ENCODE measurements around the gene INSC. TPM values are rescaled to one million over a fixed set of nuclear protein-coding genes. Genes with fewer than 3 reads are reported as not detected.

The INSC gene
- total RNA-seq, 1 donor = under 0.01 TPM

DNA sequence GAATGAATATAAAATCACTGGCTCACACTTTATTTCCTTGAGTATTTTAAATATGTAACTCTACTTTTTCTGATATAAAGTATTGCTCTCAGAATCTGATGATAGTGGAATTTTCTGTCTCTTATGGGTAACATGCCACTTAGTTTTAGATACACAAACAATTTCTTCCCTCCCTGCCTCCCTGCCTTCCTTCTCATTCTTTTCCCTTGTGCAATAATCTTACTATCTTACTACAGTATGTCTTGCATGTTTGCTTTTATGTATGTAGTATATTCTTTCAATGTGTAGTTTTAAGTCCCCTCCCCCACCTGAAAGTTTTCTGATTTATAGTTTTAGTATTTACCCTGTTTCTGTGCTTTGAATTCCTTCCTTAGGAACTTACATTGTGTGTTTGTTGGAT lies 48.4 kb downstream of the INSC start:
- DNase-seq (ENCODE audit: low read depth) = no peak
- TF ChIP-seq, protein P1, sequence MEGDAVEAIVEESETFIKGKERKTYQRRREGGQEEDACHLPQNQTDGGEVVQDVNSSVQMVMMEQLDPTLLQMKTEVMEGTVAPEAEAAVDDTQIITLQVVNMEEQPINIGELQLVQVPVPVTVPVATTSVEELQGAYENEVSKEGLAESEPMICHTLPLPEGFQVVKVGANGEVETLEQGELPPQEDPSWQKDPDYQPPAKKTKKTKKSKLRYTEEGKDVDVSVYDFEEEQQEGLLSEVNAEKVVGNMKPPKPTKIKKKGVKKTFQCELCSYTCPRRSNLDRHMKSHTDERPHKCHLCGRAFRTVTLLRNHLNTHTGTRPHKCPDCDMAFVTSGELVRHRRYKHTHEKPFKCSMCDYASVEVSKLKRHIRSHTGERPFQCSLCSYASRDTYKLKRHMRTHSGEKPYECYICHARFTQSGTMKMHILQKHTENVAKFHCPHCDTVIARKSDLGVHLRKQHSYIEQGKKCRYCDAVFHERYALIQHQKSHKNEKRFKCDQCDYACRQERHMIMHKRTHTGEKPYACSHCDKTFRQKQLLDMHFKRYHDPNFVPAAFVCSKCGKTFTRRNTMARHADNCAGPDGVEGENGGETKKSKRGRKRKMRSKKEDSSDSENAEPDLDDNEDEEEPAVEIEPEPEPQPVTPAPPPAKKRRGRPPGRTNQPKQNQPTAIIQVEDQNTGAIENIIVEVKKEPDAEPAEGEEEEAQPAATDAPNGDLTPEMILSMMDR (IDR thresholded peaks at IDR 0.05; ENCODE audit: insufficient read depth, low read depth, low read length) = no peak
- H3K4me3 ChIP-seq (ENCODE audit: low read depth, low read length) = no peak overlapping the region

DNA sequence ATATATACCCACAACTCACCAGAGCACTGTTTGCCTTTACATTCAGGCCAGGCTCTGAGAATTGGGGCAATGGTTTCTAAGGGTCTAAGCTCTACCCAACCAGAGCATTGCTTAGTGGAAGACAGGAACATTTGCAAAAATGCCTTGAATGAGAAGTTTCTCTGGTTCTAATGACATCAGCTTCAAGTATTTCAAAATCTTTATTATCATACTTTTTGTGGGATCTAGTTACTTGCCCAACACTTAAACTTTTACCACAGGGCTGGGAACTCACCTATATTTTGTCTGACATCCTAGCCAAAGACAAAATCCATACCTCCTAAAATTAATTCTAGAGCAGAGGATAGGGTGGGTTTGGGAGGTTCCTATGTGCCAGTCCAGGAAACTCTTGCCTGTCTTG lies 51.5 kb downstream of the INSC start:
- H3K4me3 ChIP-seq (ENCODE audit: low read depth, low read length) = no peak overlapping the region
- TF ChIP-seq, protein P1 (IDR thresholded peaks at IDR 0.05; ENCODE audit: insufficient read depth, low read depth, low read length) = no peak
- DNase-seq (ENCODE audit: low read depth) = peak; percentile 60

DNA sequence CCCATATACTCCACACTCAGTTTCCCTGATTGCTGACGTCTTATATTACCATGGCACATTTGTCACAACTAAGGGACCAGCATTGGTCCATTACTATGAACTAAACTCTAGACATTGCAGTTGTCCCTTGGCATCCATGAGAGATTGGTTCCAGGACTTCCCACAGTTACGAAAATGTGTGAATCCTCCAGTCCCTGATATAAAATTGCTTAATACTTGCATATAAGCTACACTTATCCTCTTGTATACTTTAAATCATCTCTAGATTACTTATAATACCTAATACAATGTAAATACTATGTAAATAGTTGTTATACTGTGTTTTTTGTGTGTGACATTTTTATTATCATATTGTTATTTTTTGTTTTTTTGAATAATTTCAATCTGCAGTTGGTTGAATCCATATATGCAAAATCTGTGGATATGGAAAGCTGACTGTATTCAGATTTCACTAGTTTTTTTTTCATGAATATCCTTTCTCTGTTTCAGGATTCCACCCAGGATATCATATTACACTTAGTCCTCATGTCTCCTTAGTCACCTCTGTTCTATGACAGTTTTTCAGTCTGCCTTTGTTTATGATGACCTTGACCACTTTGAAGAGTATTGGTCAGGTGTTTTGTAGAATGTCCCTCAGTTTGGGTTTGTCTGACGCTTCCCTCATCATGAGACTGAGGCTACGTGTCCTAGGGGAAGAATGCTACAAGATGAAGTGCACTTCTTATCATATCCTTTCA lies 55.3 kb downstream of the INSC start:
- no peak overlapping the region for H3K4me3 ChIP-seq (ENCODE audit: low read depth, low read length)
- TF ChIP-seq, protein P1 (IDR thresholded peaks at IDR 0.05; ENCODE audit: insufficient read depth, low read depth, low read length) = no peak
- peak; percentile 54 for DNase-seq (ENCODE audit: low read depth)

DNA sequence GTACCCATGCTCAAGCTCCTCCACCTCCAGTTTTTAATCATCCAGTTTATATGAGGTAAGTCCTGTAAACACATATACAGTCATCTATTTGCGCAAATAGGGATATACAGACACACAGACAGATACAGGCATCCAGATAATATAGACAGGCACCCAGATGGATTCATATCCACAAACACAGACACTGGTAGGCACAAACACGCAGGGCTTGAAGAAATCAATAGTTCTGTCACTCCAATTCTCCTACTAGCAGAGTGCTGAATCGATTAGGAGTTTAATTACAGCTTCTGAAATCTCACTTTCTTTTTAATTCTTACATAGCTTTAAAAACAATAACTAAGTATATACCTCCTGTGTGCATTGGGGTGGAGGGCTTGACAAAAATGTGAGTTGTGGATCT lies 56.0 kb downstream of the INSC start:
- DNase-seq (ENCODE audit: low read depth) = no peak
- TF ChIP-seq, protein P1 (IDR thresholded peaks at IDR 0.05; ENCODE audit: insufficient read depth, low read depth, low read length) = no peak
- H3K4me3 ChIP-seq (ENCODE audit: low read depth, low read length) = no peak overlapping the region

DNA sequence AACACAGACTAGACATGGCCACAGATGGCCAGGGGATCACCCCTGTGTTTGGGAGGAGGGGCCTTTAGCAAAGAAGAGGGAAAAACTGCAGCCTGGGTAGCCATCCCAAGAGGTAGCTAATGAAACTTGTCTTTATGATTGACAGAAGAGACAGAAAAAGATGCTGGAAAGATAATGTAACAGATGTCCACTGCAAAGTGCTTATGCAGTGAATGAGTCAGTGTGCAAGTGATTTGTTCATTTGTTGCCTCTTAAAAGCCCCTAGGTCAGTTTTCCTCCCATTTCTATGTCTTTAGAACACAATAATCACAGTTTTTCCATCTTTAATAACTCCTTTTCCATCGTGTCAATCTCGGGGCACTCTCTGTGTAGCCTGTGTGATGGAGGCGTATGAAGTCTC lies 57.2 kb downstream of the INSC start:
- no peak overlapping the region for H3K4me3 ChIP-seq (ENCODE audit: low read depth, low read length)
- no peak for DNase-seq (ENCODE audit: low read depth)
- TF ChIP-seq, protein P1 (IDR thresholded peaks at IDR 0.05; ENCODE audit: insufficient read depth, low read depth, low read length) = no peak

DNA sequence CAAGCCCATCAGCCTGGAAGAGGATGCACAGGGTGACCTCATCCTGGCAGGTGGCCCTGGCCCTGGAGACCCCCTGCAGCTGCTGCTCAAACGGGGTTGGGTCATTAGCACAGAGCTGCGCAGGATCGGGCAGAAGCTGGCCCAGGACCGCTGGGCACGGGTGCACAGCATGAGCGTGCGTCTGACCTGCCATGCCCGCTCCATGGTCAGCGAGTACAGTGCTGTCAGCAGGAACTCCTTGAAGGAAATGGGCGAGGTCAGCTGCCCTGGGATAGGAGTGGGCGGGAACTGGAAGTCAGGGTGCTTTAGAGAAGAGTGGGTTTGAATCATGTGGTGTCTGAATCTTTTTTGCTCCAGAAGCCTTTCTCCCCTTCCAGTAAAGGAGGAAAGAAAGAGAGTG lies 61.1 kb downstream of the INSC start:
- H3K4me3 ChIP-seq (ENCODE audit: low read depth, low read length) = no peak overlapping the region
- DNase-seq (ENCODE audit: low read depth) = no peak
- TF ChIP-seq, protein P1 (IDR thresholded peaks at IDR 0.05; ENCODE audit: insufficient read depth, low read depth, low read length) = no peak

Measured in fibroblast of villous mesenchyme (primary cell).